Measurements from ENCODE around the gene CFAP74.
"Not testable (repeated sequence)": the region's sequence is repeated elsewhere in the genome, so short reads cannot be mapped to it uniquely, and the experiment has no call there.

The CFAP74 gene

GRCh38 chr1:1982379-1983232 lies 21.0 kb downstream of the CFAP74 start:
- no peak overlapping the region for H3K4me2 ChIP-seq (ENCODE audit: insufficient read depth, low read length, poor library complexity, severe bottlenecking)
- H3K27ac ChIP-seq (replicated peaks; ENCODE audit: low read length) = no peak overlapping the region
- no peak overlapping the region for H4K8ac ChIP-seq (ENCODE audit: low read depth, low read length)
- H2BK120ac ChIP-seq (ENCODE audit: low read depth, low read length) = no peak overlapping the region
- H2BK12ac ChIP-seq (ENCODE audit: low read length) = no peak overlapping the region
- H3K36me3 ChIP-seq (replicated peaks in 1 of 2; ENCODE audit: control insufficient read depth in 2 of 2, insufficient read depth in 2 of 2, low read length in 2 of 2) = no peaks in the 10 kb centered on the region
- H3K9ac ChIP-seq (ENCODE audit: low read depth, low read length, poor library complexity) = peak overlapping the region; percentile 64
- no peak for DNase-seq (ENCODE audit: low spot score)
- no peak overlapping the region for H3K14ac ChIP-seq (ENCODE audit: low read length)
- H2AFZ ChIP-seq (ENCODE audit: low read length) = no peak overlapping the region
- peaks cover 0 to 5% of the 10 kb centered on the region in 2 donors for H3K4me1 ChIP-seq (ENCODE audit: control insufficient read depth in 2 of 2, insufficient read depth in 1 of 2, low read depth in 1 of 2, low read length in 2 of 2)
- no peak overlapping the region for H3K4ac ChIP-seq (ENCODE audit: low read length)
- no peak overlapping the region for H2BK5ac ChIP-seq (ENCODE audit: low read length)
- H3K18ac ChIP-seq (ENCODE audit: low read length) = peak overlapping the region; percentile 11
- H3K4me3 ChIP-seq (ENCODE audit: low read length in 2 of 2) = no peak overlapping the region
- H2AK5ac ChIP-seq (ENCODE audit: low read depth, low read length) = peak overlapping the region; percentile 75
- peaks cover 4 to 5% of the 10 kb centered on the region in 2 donors for H3K9me3 ChIP-seq (replicated peaks in 1 of 2; ENCODE audit: control insufficient read depth in 2 of 2, insufficient read depth in 1 of 2, low read depth in 1 of 2, low read length in 2 of 2)
- no peak overlapping the region for H2BK15ac ChIP-seq (ENCODE audit: low read length)
- H4K91ac ChIP-seq (ENCODE audit: low read depth, low read length, poor library complexity) = no peak overlapping the region
- WGBS, 2 donors (ENCODE audit: extremely low coverage in 2 of 2, insufficient read length in 2 of 2, insufficient replicate concordance in 1 of 2) = no CpG with 5 or more reads among the region's 36 CpGs
- H3K27me3 ChIP-seq (ENCODE audit: control insufficient read depth in 3 of 3, insufficient read depth in 3 of 3, low read depth in 1 of 3, low read length in 3 of 3) = peaks cover 0 to 20% (median 0%) of the 10 kb centered on the region in 3 experiments
- peaks cover 7% of the 10 kb centered on the region for H3K79me1 ChIP-seq (ENCODE audit: low read depth, low read length)
- no peak overlapping the region for H3K23ac ChIP-seq (ENCODE audit: low read depth, low read length, poor library complexity)

- H3K9me3 ChIP-seq (replicated peaks in 1 of 2; ENCODE audit: control insufficient read depth in 2 of 2, insufficient read depth in 1 of 2, low read depth in 1 of 2, low read length in 2 of 2); H2BK5ac ChIP-seq (ENCODE audit: low read length); H3K9ac ChIP-seq (ENCODE audit: low read depth, low read length, poor library complexity); H2AK5ac ChIP-seq (ENCODE audit: low read depth, low read length); H3K23ac ChIP-seq (ENCODE audit: low read depth, low read length, poor library complexity); H3K14ac ChIP-seq (ENCODE audit: low read length); H3K4me1 ChIP-seq (ENCODE audit: control insufficient read depth in 2 of 2, insufficient read depth in 1 of 2, low read depth in 1 of 2, low read length in 2 of 2); H2BK15ac ChIP-seq (ENCODE audit: low read length); H3K4me3 ChIP-seq (ENCODE audit: low read length in 2 of 2); H4K91ac ChIP-seq (ENCODE audit: low read depth, low read length, poor library complexity); H2BK12ac ChIP-seq (ENCODE audit: low read length); H4K8ac ChIP-seq (ENCODE audit: low read depth, low read length); DNase-seq (ENCODE audit: low spot score); H2BK120ac ChIP-seq (ENCODE audit: low read depth, low read length); H3K36me3 ChIP-seq (replicated peaks in 1 of 2; ENCODE audit: control insufficient read depth in 2 of 2, insufficient read depth in 2 of 2, low read length in 2 of 2); H3K18ac ChIP-seq (ENCODE audit: low read length); H3K4ac ChIP-seq (ENCODE audit: low read length); H3K79me1 ChIP-seq (ENCODE audit: low read depth, low read length); H3K27ac ChIP-seq (replicated peaks; ENCODE audit: low read length); H2AFZ ChIP-seq (ENCODE audit: low read length): not testable (repeated sequence)
- WGBS, 2 donors (ENCODE audit: extremely low coverage in 2 of 2, insufficient read length in 2 of 2, insufficient replicate concordance in 1 of 2) = no CpG with 5 or more reads among the region's 73 CpGs
- Histone ChIP-seq H3K4me2 (ENCODE audit: insufficient read depth, low read length, poor library complexity, severe bottlenecking) (peak overlapping the region; percentile 11), H3K27me3 (ENCODE audit: control insufficient read depth in 3 of 3, insufficient read depth in 3 of 3, low read depth in 1 of 3, low read length in 3 of 3) (peaks cover 0 to 16% (median 0%) of the 10 kb centered on the region in 3 experiments)
These were observed 21.8 kb downstream of the CFAP74 start for GRCh38 chr1:1981631-1982327.

GRCh38 chr1:1981142-1981500 lies 22.5 kb downstream of the CFAP74 start:
- Histone ChIP-seq H3K27me3 (ENCODE audit: control insufficient read depth in 3 of 3, insufficient read depth in 3 of 3, low read depth in 1 of 3, low read length in 3 of 3) (peaks cover 0 to 10% (median 0%) of the 10 kb centered on the region in 3 experiments), H4K91ac (ENCODE audit: low read depth, low read length, poor library complexity) (no peak overlapping the region), H2BK120ac (ENCODE audit: low read depth, low read length) (no peak overlapping the region), H3K9me3 (replicated peaks in 1 of 2; ENCODE audit: control insufficient read depth in 2 of 2, insufficient read depth in 1 of 2, low read depth in 1 of 2, low read length in 2 of 2) (peaks cover 4 to 5% of the 10 kb centered on the region in 2 donors), H3K9ac (ENCODE audit: low read depth, low read length, poor library complexity) (no peak overlapping the region), H3K14ac (ENCODE audit: low read length) (no peak overlapping the region), H2BK12ac (ENCODE audit: low read length) (no peak overlapping the region), H3K27ac (replicated peaks; ENCODE audit: low read length) (no peak overlapping the region), H3K4me1 (ENCODE audit: control insufficient read depth in 2 of 2, insufficient read depth in 1 of 2, low read depth in 1 of 2, low read length in 2 of 2) (peaks cover 0 to 5% of the 10 kb centered on the region in 2 donors), H3K23ac (ENCODE audit: low read depth, low read length, poor library complexity) (no peak overlapping the region), H3K36me3 (replicated peaks in 1 of 2; ENCODE audit: control insufficient read depth in 2 of 2, insufficient read depth in 2 of 2, low read length in 2 of 2) (no peaks in the 10 kb centered on the region), H2BK15ac (ENCODE audit: low read length) (peak overlapping the region; percentile 17), H3K4ac (ENCODE audit: low read length) (no peak overlapping the region), H2BK5ac (ENCODE audit: low read length) (no peak overlapping the region), H3K79me1 (ENCODE audit: low read depth, low read length) (peaks cover 2% of the 10 kb centered on the region), H2AK5ac (ENCODE audit: low read depth, low read length) (peak overlapping the region; percentile 81), H3K4me2 (ENCODE audit: insufficient read depth, low read length, poor library complexity, severe bottlenecking) (no peak overlapping the region), H3K4me3 (ENCODE audit: low read length in 2 of 2) (peak overlapping the region in 1 of 2 donors; percentile 11), H3K18ac (ENCODE audit: low read length) (no peak overlapping the region), H2AFZ (ENCODE audit: low read length) (no peak overlapping the region), H4K8ac (ENCODE audit: low read depth, low read length) (no peak overlapping the region)
- WGBS, 2 donors (ENCODE audit: extremely low coverage in 2 of 2, insufficient read length in 2 of 2, insufficient replicate concordance in 1 of 2) = no CpG with 5 or more reads among the region's 26 CpGs
- no peak for DNase-seq (ENCODE audit: low spot score)

Data from neuronal stem cell (in vitro differentiated cells).